Activated naive CD4-positive, alpha-beta T cell treated with anti-CD3 and anti-CD28 coated beads, Interleukin-2, amount 10 ng/mL, durations not matched to agents 7 days and 5 days (primary cell): ENCODE measurements around the gene PSMD8.
A peak's percentile ranks its signal among the peaks of the same experiment; 100 is the strongest.

ENCODE experiments used
- CTCF ChIA-PET: fragments of 350-600 bp; sonication (Branson Sonifier 250); formaldehyde crosslinking; loops from one replicate; lab custom pipeline; 2021; ENCODE audit warnings: antibody characterized with exemption; lab: Charles Lee
- DNase-seq: peaks from one replicate; pipeline ENCODE4 v3.0.0-alpha.2; 2020
- H3K27ac Mint-ChIP-seq: one replicate; pipeline ENCODE4 v1.8.0; 2021; ENCODE audit warnings: mild to moderate bottlenecking, moderate library complexity, mixed read lengths
- H3K27me3 Mint-ChIP-seq: one replicate; pipeline ENCODE4 v1.8.0; 2021; ENCODE audit warnings: mild to moderate bottlenecking, mixed read lengths
- H3K36me3 Mint-ChIP-seq: one replicate; pipeline ENCODE4 v1.8.0; 2021; ENCODE audit warnings: mixed read lengths
- H3K4me1 Mint-ChIP-seq: one replicate; pipeline ENCODE4 v1.8.0; 2021; ENCODE audit warnings: mixed read lengths
- H3K4me3 Mint-ChIP-seq: one replicate; pipeline ENCODE4 v1.8.0; 2021; ENCODE audit warnings: mild to moderate bottlenecking, moderate library complexity, mixed read lengths
- H3K9me3 Mint-ChIP-seq: one replicate; pipeline ENCODE4 v1.8.0; 2021; ENCODE audit warnings: mixed read lengths

The PSMD8 gene

GRCh38 chr19:38373907-38374331 lies 452 bp upstream of the PSMD8 start:
- peak overlapping the region; percentile 96 for H3K27ac Mint-ChIP-seq
- H3K9me3 Mint-ChIP-seq = no peaks in the 10 kb centered on the region
- CTCF ChIA-PET = interaction anchor here (0.7 to 2.8 kb wide), 11 partner anchors 11 to 556 kb away, joined by 3 to 16 read pairs (median 3); partner anchors contain the start of genes CATSPERG, FAM98C and SARS2
- peak overlapping the region; percentile 99 for H3K4me3 Mint-ChIP-seq
- H3K4me1 Mint-ChIP-seq = peaks cover 27% of the 10 kb centered on the region
- no peak for DNase-seq
- peaks cover 23% of the 10 kb centered on the region for H3K27me3 Mint-ChIP-seq
- peaks cover 17% of the 10 kb centered on the region for H3K36me3 Mint-ChIP-seq

- H3K4me1 Mint-ChIP-seq = peaks cover 27% of the 10 kb centered on the region
- CTCF ChIA-PET = interaction anchor here (1.1 to 2.8 kb wide), 6 partner anchors 10 to 39 kb away, joined by 3 to 16 read pairs (median 4); partner anchors contain the start of genes CATSPERG and FAM98C
- H3K27ac Mint-ChIP-seq = peak overlapping the region; percentile 96
- H3K4me3 Mint-ChIP-seq = peak overlapping the region; percentile 99
- no peaks in the 10 kb centered on the region for H3K9me3 Mint-ChIP-seq
- DNase-seq = no peak
- peaks cover 25% of the 10 kb centered on the region for H3K36me3 Mint-ChIP-seq
- H3K27me3 Mint-ChIP-seq = peaks cover 20% of the 10 kb centered on the region
Observed at GRCh38 chr19:38375098-38375493, 725 bp downstream of the PSMD8 start.

DNA sequence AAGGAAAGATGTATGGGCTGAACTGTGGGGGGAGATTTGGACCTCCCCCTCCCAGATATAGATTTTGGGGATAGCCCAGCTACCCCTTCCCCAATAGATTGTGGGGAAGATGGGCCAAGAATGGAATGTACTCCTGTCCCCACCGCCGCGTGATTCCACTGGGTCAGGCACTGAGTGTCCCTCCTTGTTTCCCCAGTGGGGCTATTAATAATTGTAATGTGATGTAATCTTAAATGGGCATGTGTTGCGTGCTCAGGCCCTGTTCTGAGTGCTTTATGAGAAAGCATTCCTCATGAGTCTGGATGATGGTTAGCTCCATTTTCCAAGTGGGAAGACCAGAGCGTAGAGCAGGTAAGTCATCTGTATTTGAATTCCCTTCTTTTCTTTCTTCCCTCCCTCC lies 1.4 kb downstream of the PSMD8 start:
- CTCF ChIA-PET = interaction anchor here (0.5 to 2.8 kb wide), 2 partner anchors 40 to 455 kb away, joined by 3 to 16 read pairs; partner anchors contain the start of gene CATSPERG
- Mint-ChIP-seq H3K27me3 (peaks cover 13% of the 10 kb centered on the region), H3K4me1 (peaks cover 27% of the 10 kb centered on the region), H3K9me3 (no peaks in the 10 kb centered on the region), H3K4me3 (peak overlapping the region; percentile 99), H3K36me3 (peaks cover 25% of the 10 kb centered on the region), H3K27ac (peak overlapping the region; percentile 96)
- no peak for DNase-seq

DNA sequence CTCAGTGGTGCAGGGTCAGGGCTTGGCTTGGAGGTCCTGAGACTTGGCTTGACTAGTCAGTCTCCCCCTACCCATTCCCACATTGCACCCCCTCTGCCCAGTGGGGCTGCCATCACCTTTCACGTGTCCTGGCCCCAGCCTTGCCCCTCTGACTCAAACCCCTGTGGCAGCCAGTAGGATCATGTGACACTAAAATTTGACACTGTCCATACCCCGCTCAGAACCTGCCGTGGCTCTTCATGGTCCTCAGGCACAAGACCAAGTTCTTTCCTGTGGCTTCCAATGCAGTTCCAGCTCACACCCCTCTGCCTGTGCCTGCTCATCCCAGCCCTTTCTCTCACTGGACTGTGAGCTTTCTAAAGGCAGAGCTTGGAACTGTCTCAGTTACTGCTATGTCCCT lies 2.2 kb downstream of the PSMD8 start:
- CTCF ChIA-PET = no interaction called here
- H3K9me3 Mint-ChIP-seq = no peaks in the 10 kb centered on the region
- H3K4me1 Mint-ChIP-seq = peaks cover 27% of the 10 kb centered on the region
- H3K27ac Mint-ChIP-seq = peak overlapping the region; percentile 63
- peaks cover 10% of the 10 kb centered on the region for H3K27me3 Mint-ChIP-seq
- no peak for DNase-seq
- H3K4me3 Mint-ChIP-seq = peak overlapping the region; percentile 99
- peaks cover 30% of the 10 kb centered on the region for H3K36me3 Mint-ChIP-seq

DNA sequence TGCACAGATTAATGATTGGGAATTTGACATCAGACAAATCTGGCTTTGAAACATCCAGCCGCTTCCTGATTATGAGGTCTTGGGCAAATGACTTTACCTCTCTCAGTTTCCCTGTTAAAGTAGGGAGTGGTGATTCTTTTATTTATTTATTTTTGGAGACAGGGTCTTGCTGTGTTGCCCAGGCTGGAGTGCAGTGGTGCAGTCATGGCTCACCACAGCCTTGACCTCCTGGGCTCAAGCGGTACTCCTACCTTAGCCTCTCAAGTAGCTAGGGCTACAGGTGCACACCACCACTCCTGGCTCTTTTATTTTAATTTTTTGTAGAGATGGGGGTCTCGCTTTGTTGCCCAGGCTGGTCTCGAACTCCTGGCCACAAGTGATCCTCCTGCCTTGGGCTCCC lies 2.7 kb downstream of the PSMD8 start:
- peaks cover 35% of the 10 kb centered on the region for H3K36me3 Mint-ChIP-seq
- peak overlapping the region; percentile 99 for H3K4me3 Mint-ChIP-seq
- CTCF ChIA-PET = interaction anchor here (1.2 kb wide), 1 partner anchor 26 kb away, joined by 6 read pairs; the partner anchor contains the start of gene FAM98C
- H3K4me1 Mint-ChIP-seq = peaks cover 27% of the 10 kb centered on the region
- H3K27me3 Mint-ChIP-seq = peaks cover 6% of the 10 kb centered on the region
- peak overlapping the region; percentile 63 for H3K27ac Mint-ChIP-seq
- no peaks in the 10 kb centered on the region for H3K9me3 Mint-ChIP-seq
- no peak for DNase-seq

DNA sequence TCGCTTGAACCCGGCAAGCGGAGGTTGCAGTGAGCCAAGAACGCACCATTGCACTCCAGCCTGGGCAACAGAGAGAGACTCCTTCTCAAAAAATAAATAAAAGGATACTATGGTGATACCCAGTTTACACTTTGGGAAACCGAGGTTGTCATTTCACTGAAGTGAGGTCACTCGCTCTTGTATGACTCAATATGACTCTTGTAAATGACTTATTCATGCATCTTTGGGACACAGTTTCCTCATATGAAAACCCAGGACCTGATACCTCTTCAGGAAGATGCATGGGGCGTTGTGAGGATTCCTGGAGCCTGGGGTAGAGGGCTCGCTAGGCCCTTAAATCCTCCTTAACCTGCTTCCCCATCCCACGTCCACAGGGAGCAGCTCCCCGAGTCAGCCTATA lies 4.5 kb downstream of the PSMD8 start:
- H3K27me3 Mint-ChIP-seq = no peaks in the 10 kb centered on the region

GRCh38 chr19:38381138-38381537 lies 6.8 kb downstream of the PSMD8 start:
- CTCF ChIA-PET = no interaction called here
- DNase-seq = no peak
- Mint-ChIP-seq H3K27me3 (peaks cover 21% of the 10 kb centered on the region), H3K4me1 (peaks cover 10% of the 10 kb centered on the region), H3K36me3 (peaks cover 49% of the 10 kb centered on the region), H3K9me3 (no peaks in the 10 kb centered on the region), H3K27ac (no peak overlapping the region), H3K4me3 (no peak overlapping the region)

More for the DNA sequence above, 4.5 kb downstream of the PSMD8 start:
- Mint-ChIP-seq H3K9me3 (no peaks in the 10 kb centered on the region), H3K4me3 (no peak overlapping the region), H3K4me1 (peaks cover 27% of the 10 kb centered on the region), H3K36me3 (peaks cover 48% of the 10 kb centered on the region), H3K27ac (no peak overlapping the region)
- CTCF ChIA-PET = no interaction called here
- DNase-seq = no peak

DNA sequence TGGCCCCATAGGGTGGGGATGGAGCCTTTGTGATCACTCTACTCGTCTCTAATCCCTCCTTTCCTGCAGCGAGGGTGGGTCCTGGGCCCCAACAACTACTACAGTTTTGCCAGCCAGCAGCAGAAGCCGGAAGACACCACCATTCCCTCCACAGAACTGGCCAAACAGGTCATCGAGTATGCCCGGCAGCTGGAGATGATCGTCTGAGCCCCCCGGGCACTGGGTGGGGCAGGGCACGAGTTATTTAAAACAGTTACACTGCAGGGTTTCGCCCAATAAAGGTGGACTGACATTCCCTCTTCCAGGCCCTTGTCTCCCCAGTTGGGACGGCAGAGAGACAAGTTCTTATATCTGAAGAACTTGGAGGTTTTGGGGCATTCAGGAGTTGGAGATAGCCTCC lies 8.8 kb downstream of the PSMD8 start:
- peaks cover 46% of the 10 kb centered on the region for H3K36me3 Mint-ChIP-seq
- H3K27me3 Mint-ChIP-seq = peaks cover 41% of the 10 kb centered on the region
- peaks cover 13% of the 10 kb centered on the region for H3K4me1 Mint-ChIP-seq
- H3K9me3 Mint-ChIP-seq = no peaks in the 10 kb centered on the region
- H3K4me3 Mint-ChIP-seq = no peak overlapping the region
- no peak for DNase-seq
- H3K27ac Mint-ChIP-seq = no peak overlapping the region
- CTCF ChIA-PET = no interaction called here

DNA sequence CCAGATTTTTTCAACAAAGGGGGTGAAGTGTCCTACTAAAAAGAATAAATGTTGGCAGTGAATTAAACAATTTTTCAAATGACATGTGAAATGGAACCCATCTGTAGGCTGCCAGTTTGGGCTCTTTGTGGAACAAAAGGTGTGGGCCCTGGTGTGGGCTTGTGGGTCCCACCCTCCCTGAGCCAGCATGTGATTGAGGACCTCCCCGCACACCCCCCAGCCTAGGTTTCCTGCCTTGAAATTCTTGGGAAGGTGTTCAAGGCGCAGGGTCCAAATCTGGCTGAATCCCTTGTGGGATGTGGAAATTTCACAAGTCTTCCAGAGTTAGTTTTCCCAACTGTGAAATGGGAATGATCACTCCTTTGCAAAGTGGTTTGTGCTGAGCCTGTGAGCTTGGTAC lies 9.4 kb downstream of the PSMD8 start:
- Mint-ChIP-seq H3K27me3 (peaks cover 46% of the 10 kb centered on the region), H3K4me3 (no peak overlapping the region), H3K9me3 (no peaks in the 10 kb centered on the region), H3K27ac (no peak overlapping the region), H3K4me1 (peaks cover 14% of the 10 kb centered on the region), H3K36me3 (peaks cover 46% of the 10 kb centered on the region)
- DNase-seq = no peak
- CTCF ChIA-PET = interaction anchor here (1.7 kb wide), 1 partner anchor 19 kb away, joined by 4 read pairs; the partner anchor contains the start of gene FAM98C

GRCh38 chr19:38384209-38385027 lies 10.0 kb downstream of the PSMD8 start:
- Mint-ChIP-seq H3K4me1 (peaks cover 16% of the 10 kb centered on the region), H3K27ac (no peak overlapping the region), H3K27me3 (peaks cover 53% of the 10 kb centered on the region), H3K36me3 (peaks cover 41% of the 10 kb centered on the region), H3K4me3 (no peak overlapping the region), H3K9me3 (no peaks in the 10 kb centered on the region)
- DNase-seq = no peak
- CTCF ChIA-PET = interaction anchor here (0.7 to 1.7 kb wide), 3 partner anchors 10 to 242 kb away, joined by 3 to 4 read pairs (median 3); partner anchors contain the start of genes FAM98C and PSMD8

- Mint-ChIP-seq H3K9me3 (no peaks in the 10 kb centered on the region), H3K36me3 (peaks cover 38% of the 10 kb centered on the region), H3K4me3 (no peak overlapping the region), H3K27me3 (peaks cover 61% of the 10 kb centered on the region), H3K4me1 (peaks cover 21% of the 10 kb centered on the region), H3K27ac (no peak overlapping the region)
- DNase-seq = no peak
- CTCF ChIA-PET = interaction anchor here (0.7 to 1.7 kb wide), 3 partner anchors 11 to 243 kb away, joined by 3 to 4 read pairs (median 3); partner anchors contain the start of genes FAM98C and PSMD8
Observed at GRCh38 chr19:38385057-38385803, 10.9 kb downstream of the PSMD8 start.

DNA sequence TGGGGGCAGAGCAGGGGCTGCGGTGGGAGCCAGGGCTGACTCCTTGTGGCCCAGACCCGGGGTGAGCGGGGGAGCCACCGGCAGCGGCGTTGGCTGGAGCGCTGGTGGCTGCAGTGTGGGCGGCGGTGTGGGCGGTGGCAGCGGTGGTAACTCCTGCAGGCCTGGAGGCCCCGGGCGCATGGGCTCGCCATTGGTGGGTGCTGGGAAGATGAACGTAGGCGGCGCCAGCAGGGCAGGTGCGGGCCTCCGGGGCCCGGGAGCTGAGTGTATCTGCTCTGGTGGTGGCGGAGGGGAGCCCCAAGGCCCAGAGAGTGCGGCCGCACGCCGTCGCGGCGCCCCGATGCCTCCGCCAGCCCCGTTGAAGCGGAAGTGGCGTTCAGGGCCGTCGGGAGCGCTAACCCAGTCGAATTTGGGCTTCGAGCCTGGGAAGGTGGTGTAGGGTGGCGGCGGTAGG lies 11.5 kb downstream of the PSMD8 start:
- no peak overlapping the region for H3K4me3 Mint-ChIP-seq
- CTCF ChIA-PET = interaction anchor here (1.0 kb wide), 1 partner anchor 11 kb away, joined by 3 read pairs; the partner anchor contains the start of gene PSMD8
- H3K27ac Mint-ChIP-seq = no peak overlapping the region
- no peak for DNase-seq
- peaks cover 38% of the 10 kb centered on the region for H3K36me3 Mint-ChIP-seq
- H3K4me1 Mint-ChIP-seq = peaks cover 21% of the 10 kb centered on the region
- H3K27me3 Mint-ChIP-seq = peaks cover 67% of the 10 kb centered on the region
- no peaks in the 10 kb centered on the region for H3K9me3 Mint-ChIP-seq

DNA sequence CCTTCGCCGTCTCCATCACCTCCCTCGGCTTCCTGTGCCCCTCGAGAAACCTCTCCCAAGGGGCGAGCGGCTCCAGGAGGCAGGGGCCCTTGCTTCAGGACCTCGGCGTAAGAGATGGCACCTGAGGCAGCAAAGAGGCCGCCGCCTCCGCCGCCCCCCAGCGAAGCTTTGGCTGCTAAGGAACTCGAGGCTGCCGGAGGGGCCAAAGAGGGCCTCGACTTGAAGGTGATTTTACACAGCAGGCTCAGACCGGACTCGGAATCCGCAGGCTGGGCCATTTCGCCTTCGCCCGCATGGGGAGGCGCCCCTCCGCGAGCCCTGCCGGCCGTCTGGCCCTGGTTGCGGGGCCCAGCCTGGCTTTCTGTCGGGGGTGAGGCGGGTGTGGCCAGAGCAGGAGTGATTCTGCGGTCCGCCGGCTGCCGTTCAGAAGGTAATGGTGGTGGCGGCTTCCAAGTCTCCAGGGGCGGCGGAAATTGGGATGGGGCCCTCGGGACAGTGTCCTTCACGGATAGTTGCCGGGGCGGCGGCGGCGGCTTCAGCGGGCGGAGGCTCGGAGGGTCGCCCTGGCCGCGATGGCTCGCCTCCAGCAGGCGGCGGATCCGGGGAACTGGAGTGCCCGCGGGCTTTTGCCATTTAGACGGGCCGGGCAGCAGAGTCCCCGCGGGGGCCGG lies 12.1 kb downstream of the PSMD8 start:
- CTCF ChIA-PET = interaction anchor here (3.9 kb wide), 1 partner anchor 16 kb away, joined by 17 read pairs; the partner anchor contains the start of gene FAM98C
- Mint-ChIP-seq H3K36me3 (peaks cover 34% of the 10 kb centered on the region), H3K4me1 (peaks cover 21% of the 10 kb centered on the region), H3K4me3 (no peak overlapping the region), H3K9me3 (no peaks in the 10 kb centered on the region), H3K27me3 (peaks cover 73% of the 10 kb centered on the region), H3K27ac (no peak overlapping the region)
- DNase-seq = no peak
